CD14-positive monocyte (primary cell): ENCODE data around the gene VAT1L. TPM values are rescaled to one million over a fixed set of nuclear protein-coding genes. Genes with fewer than 3 reads are reported as not detected.

Experiments used
- DNase-seq, 3 donors: peaks; one replicate each; pipeline ENCODE4 v3.0.0-alpha.2; 2011 to 2022
- H2AFZ ChIP-seq: 2 replicates; pipeline ENCODE4 v1.6.0; 2012; ENCODE audit warnings: mild to moderate bottlenecking, low read depth, low read length, inconsistent platforms; ENCODE audit not compliant: insufficient read depth, poor library complexity, severe bottlenecking
- H3K27ac ChIP-seq, 2 donors: 1 replicate in 1 of 2; 2 replicates in 1 of 2; pipeline ENCODE4 v1.5.1; 2012 to 2013; ENCODE audit warnings: low read length in 2 of 2, control low read depth in 1 of 2, inconsistent platforms in 1 of 2, low read depth in 1 of 2, mild to moderate bottlenecking in 1 of 2
- H3K27me3 ChIP-seq, 2 donors: one replicate each; pipeline versions ENCODE4 v1.6.0 to v1.6.1; 2011 to 2013; ENCODE audit warnings: low read length in 2 of 2; ENCODE audit not compliant: control insufficient read depth in 2 of 2, insufficient read depth in 2 of 2
- H3K36me3 ChIP-seq, 2 donors: replicated peaks in 1 of 2; 1 replicate in 1 of 2; 2 replicates in 1 of 2; pipeline versions ENCODE4 v1.5.1 to v1.6.1; 2012 to 2013; ENCODE audit warnings: low read length in 2 of 2, control low read depth in 1 of 2, inconsistent platforms in 1 of 2, mild to moderate bottlenecking in 1 of 2; ENCODE audit not compliant: insufficient read depth in 2 of 2, control insufficient read depth in 1 of 2
- H3K4me1 ChIP-seq, 2 donors: 1 replicate in 1 of 2; 2 replicates in 1 of 2; pipeline versions ENCODE4 v1.5.1 to v1.6.1; 2012 to 2013; ENCODE audit warnings: low read length in 2 of 2, control low read depth in 1 of 2, inconsistent platforms in 1 of 2, mild to moderate bottlenecking in 1 of 2, moderate library complexity in 1 of 2; ENCODE audit not compliant: insufficient read depth in 2 of 2, control insufficient read depth in 1 of 2
- H3K4me2 ChIP-seq: replicated peaks from 2 replicates; pipeline ENCODE3; 2012; ENCODE audit warnings: low read length, moderate library complexity, mild to moderate bottlenecking; ENCODE audit not compliant: poor library complexity, severe bottlenecking; ENCODE audit errors: extremely low read depth
- H3K4me3 ChIP-seq, 3 experiments: fragments of 200-600 bp in 1 of 3; sonication (generic) in 1 of 3; replicated peaks in 1 of 3; 1 replicate in 2 of 3; 2 replicates in 1 of 3; pipeline ENCODE4 v1.5.1; 2011 to 2013; ENCODE audit warnings: low read length in 3 of 3, mild to moderate bottlenecking in 3 of 3, control low read depth in 2 of 3, low read depth in 2 of 3, inconsistent platforms in 1 of 3, moderate library complexity in 1 of 3
- H3K79me2 ChIP-seq: 2 replicates; pipeline ENCODE4 v1.6.0; 2012; ENCODE audit warnings: mild to moderate bottlenecking, control low read depth, inconsistent platforms, low read length, moderate library complexity; ENCODE audit not compliant: insufficient read depth
- H3K9ac ChIP-seq: 2 replicates; pipeline ENCODE4 v1.6.0; 2017; ENCODE audit warnings: low read length, mild to moderate bottlenecking; ENCODE audit not compliant: insufficient read depth, poor library complexity, severe bottlenecking
- H3K9me3 ChIP-seq, 2 donors: replicated peaks in 1 of 2; 1 replicate in 1 of 2; 2 replicates in 1 of 2; pipeline versions ENCODE4 v1.5.1 to v1.6.1; 2012 to 2013; ENCODE audit warnings: low read length in 2 of 2, control low read depth in 1 of 2; ENCODE audit not compliant: control insufficient read depth in 1 of 2, insufficient read depth in 1 of 2
- H4K20me1 ChIP-seq: 2 replicates; pipeline ENCODE4 v1.6.0; 2012; ENCODE audit warnings: mild to moderate bottlenecking, low read length, control low read depth, moderate library complexity; ENCODE audit not compliant: insufficient read depth
- H3K27ac Mint-ChIP-seq, 7 donors: one replicate each; pipeline ENCODE4 v1.8.0; 2020; ENCODE audit warnings: mild to moderate bottlenecking in 7 of 7, mixed read lengths in 7 of 7, moderate library complexity in 6 of 7, inconsistent platforms in 2 of 7
- H3K27me3 Mint-ChIP-seq, 3 donors: one replicate each; pipeline ENCODE4 v1.8.0; 2021 to 2022; ENCODE audit warnings: low read depth in 3 of 3, mild to moderate bottlenecking in 3 of 3, mixed read lengths in 3 of 3, moderate library complexity in 3 of 3, inconsistent platforms in 1 of 3
- H3K36me3 Mint-ChIP-seq, 2 donors: one replicate each; pipeline ENCODE4 v1.8.0; 2020; ENCODE audit warnings: mixed read lengths in 2 of 2, inconsistent platforms in 1 of 2, mild to moderate bottlenecking in 1 of 2
- H3K4me1 Mint-ChIP-seq: one replicate; pipeline ENCODE4 v1.8.0; 2020; ENCODE audit warnings: mild to moderate bottlenecking, mixed read lengths
- H3K4me3 Mint-ChIP-seq, 2 donors: one replicate each; pipeline ENCODE4 v1.8.0; 2020; ENCODE audit warnings: mild to moderate bottlenecking in 2 of 2, mixed read lengths in 2 of 2, moderate library complexity in 1 of 2
- H3K9me3 Mint-ChIP-seq, 7 donors: one replicate each; pipeline ENCODE4 v1.8.0; 2020 to 2022; ENCODE audit warnings: mixed read lengths in 7 of 7, mild to moderate bottlenecking in 6 of 7, moderate library complexity in 6 of 7, inconsistent platforms in 2 of 7
- CTCF ChIP-seq: fragments of 200-600 bp; IDR thresholded peaks from one replicate; pipeline ENCODE4 v1.8.0; 2022; ENCODE audit warnings: antibody characterized with exemption, mild to moderate bottlenecking
- whole genome bisulfite sequencing: methylation state at CpG from one replicate; pipeline ENCODE4 v1.1.5; 2013; ENCODE audit warnings: missing lambda C conversion rate; ENCODE audit not compliant: insufficient coverage; 5-methylcytosine and 5-hydroxymethylcytosine counted together
- intact Hi-C, 2 donors: fragments of 100-400 bp; cut with micrococcal nuclease; formaldehyde crosslinking; loops; one replicate each; pipeline versions ENCODE4 v1.15.0 to v1.15.1; 2023
- polyA plus RNA-seq, 3 donors: library from polyadenylated mRNA; depleted of rRNA in 1 of 3; unstranded in 2 of 3; stranded (reverse) in 1 of 3; fragments of 300-500 nt in 2 of 3; fragments of >200 nt in 1 of 3; fragmentation: Illumina TruSeq in 2 of 3; gene quantifications; 1 replicate in 2 of 3; 2 replicates in 1 of 3; pipeline ENCODE4 v1.2.3, GENCODE V29; 2012 to 2021

VAT1L gene
- polyA plus RNA-seq, 3 donors, result not detected

- no peak overlapping the region for H3K9ac ChIP-seq
- H3K9me3 ChIP-seq, result no peaks in the 10 kb centered on the region
- no peak for DNase-seq
- no peaks in the 10 kb centered on the region for H3K79me2 ChIP-seq
- H3K4me3 ChIP-seq, result no peak overlapping the region
- peaks cover 2 to 8% (median 7%) of the 10 kb centered on the region in 3 donors for H3K27me3 Mint-ChIP-seq
- H3K4me1 Mint-ChIP-seq, result no peaks in the 10 kb centered on the region
- WGBS, result no CpG with 5 or more reads among the region's 1 CpG
- no peaks in the 10 kb centered on the region for H3K27me3 ChIP-seq
- no peaks in the 10 kb centered on the region for H4K20me1 ChIP-seq
- no peak overlapping the region for H3K4me2 ChIP-seq
- H2AFZ ChIP-seq, result no peak overlapping the region
- H3K36me3 Mint-ChIP-seq, result no peaks in the 10 kb centered on the region
- no peak overlapping the region for H3K27ac ChIP-seq
- no peaks in the 10 kb centered on the region for H3K4me1 ChIP-seq
- intact Hi-C loops, result no loop called here
- H3K9me3 Mint-ChIP-seq, result peaks cover 0 to 3% (median 0%) of the 10 kb centered on the region in 7 donors
- TF ChIP-seq CTCF, result no peak
- no peak overlapping the region for H3K27ac Mint-ChIP-seq
- no peaks in the 10 kb centered on the region for H3K36me3 ChIP-seq
- no peak overlapping the region for H3K4me3 Mint-ChIP-seq
Observed at GRCh38 chr16:77882358-77882757, 94.0 kb downstream of the VAT1L start.

GRCh38 chr16:77885571-77886295 is 97.4 kb downstream of the VAT1L start:
- TF ChIP-seq CTCF, result no peak
- Histone ChIP-seq H3K79me2 (no peaks in the 10 kb centered on the region), H2AFZ (no peak overlapping the region), H3K27ac (no peak overlapping the region), H3K9ac (no peak overlapping the region), H3K9me3 (no peaks in the 10 kb centered on the region), H3K36me3 (no peaks in the 10 kb centered on the region), H3K4me3 (no peak overlapping the region), H4K20me1 (no peaks in the 10 kb centered on the region), H3K27me3 (no peaks in the 10 kb centered on the region), H3K4me2 (no peak overlapping the region), H3K4me1 (no peaks in the 10 kb centered on the region)
- DNase-seq, result no peak
- Mint-ChIP-seq H3K36me3 (no peaks in the 10 kb centered on the region), H3K9me3 (peaks cover 0 to 3% (median 0%) of the 10 kb centered on the region in 7 donors), H3K27me3 (peaks cover 2 to 6% (median 4%) of the 10 kb centered on the region in 3 donors), H3K4me3 (no peak overlapping the region), H3K27ac (no peak overlapping the region), H3K4me1 (peaks cover 2% of the 10 kb centered on the region)
- intact Hi-C loops, result no loop called here
- WGBS, result 100% methylated on average over 2 of the region's 6 CpGs
